ENCODE measurements around the gene EPM2AIP1.

The EPM2AIP1 gene

GRCh38 chr3:36944641-36945270, 48.2 kb downstream of the EPM2AIP1 start, which contains the start of gene TRANK1:
TRANK1 (minus strand) TSS chr3:36945054; CDS start chr3:36944809, 245 bp downstream.
- peak; percentile 40 for DNase-seq

DNA sequence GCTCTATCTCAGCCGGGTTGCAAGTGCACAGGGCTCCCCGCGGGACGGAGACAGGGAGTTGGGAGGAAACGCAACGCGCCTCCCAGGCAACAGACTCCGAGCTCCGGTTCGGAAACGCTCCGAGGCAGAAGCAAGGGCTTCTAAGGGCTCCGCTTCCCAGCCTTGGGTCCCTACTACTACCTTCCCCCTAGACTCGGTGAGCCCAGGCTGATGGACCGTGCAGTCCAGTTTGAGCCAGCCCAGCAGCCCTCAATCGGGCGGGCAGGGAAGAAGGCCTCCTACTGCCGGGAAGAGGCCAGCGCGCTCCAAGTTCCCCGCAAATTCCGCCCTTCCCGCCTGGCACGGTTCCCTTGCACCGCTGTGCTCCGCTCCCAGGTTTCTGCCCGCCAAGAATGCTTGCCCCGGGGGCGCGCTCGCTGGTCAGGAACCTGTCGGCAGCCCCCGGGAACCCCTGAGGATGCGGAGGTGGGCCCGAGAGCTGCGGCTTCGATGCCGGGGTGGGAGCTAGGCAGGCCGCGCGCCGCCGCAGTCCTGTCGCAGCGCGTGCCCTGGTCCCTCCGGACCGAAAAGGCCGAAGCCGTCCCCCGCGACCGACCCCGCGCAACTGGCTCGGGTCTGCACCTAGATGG, 48.8 kb downstream of the EPM2AIP1 start:
- peak; percentile 56 for DNase-seq

DNA sequence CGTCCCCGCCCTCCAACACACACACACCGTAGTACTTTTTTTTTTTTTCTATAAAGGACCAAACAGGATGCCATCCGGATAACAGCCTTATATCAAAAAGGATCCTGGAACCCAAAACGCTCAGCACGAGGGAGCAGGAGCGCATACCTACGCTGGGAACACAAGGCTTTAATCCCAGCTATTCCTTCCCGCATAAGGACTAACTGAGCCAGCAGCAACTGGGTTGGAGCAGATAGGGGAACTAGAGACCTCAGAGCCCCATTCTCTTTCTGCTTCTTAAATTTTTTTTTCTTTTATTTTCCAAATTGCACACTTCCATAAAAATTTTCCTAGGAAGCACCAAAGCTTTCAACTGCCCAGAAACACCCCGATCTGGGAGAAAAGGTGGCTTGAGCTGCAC, 49.3 kb downstream of the EPM2AIP1 start:
- peak; percentile 46 for DNase-seq

DNA sequence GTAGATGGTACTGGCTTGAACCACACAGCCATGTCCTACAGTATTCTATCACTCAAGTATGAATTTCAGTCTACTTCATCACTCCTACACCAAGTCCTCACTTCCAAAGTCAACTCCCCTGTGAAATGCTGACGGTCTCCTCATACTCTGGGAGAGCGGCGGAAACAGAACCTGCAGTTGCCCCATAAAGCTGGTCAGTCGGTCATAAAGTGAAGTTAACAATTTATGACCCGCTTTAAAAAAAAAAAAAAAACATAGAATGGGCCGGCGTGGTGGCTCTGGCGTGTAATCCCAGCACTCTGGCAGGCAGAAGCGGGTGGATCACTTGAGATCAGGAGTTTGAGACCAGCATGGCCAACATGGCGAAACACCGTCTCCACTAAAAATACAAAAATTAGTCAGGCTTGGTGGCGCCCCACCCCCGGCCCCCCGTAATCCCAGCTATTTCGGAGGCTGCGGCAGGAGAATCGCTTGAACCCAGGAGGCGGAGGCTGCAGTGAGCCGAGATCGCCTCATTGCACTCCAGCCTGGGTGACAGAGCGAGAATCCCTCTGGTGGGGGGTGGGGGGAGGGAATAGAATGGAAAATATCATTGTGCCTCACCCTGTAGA, 50.2 kb downstream of the EPM2AIP1 start:
- DNase-seq, result no peak

- no peak for DNase-seq
Measured at GRCh38 chr3:36941658-36942057, 51.3 kb downstream of the EPM2AIP1 start.

- DNase-seq, result no peak
Measured at GRCh38 chr3:36941162-36941561, 51.8 kb downstream of the EPM2AIP1 start.

- no peak for DNase-seq
Measured at GRCh38 chr3:36937492-36937891, 55.4 kb downstream of the EPM2AIP1 start.
